Embryonic facial prominence (tissue), 1 donor: ENCODE results near the gene DNAH10.

ENCODE experiments used
- DNase-seq: peaks from one replicate; pipeline ENCODE4 v3.0.0-alpha.2; 2016; ENCODE audit errors: extremely low spot score

DNAH10 gene

GRCh38 chr12:123886931-123887582, 125.0 kb downstream of the DNAH10 start:
- DNase-seq = no peak

GRCh38 chr12:123888989-123889388, 126.9 kb downstream of the DNAH10 start:
- DNase-seq = no peak

DNA sequence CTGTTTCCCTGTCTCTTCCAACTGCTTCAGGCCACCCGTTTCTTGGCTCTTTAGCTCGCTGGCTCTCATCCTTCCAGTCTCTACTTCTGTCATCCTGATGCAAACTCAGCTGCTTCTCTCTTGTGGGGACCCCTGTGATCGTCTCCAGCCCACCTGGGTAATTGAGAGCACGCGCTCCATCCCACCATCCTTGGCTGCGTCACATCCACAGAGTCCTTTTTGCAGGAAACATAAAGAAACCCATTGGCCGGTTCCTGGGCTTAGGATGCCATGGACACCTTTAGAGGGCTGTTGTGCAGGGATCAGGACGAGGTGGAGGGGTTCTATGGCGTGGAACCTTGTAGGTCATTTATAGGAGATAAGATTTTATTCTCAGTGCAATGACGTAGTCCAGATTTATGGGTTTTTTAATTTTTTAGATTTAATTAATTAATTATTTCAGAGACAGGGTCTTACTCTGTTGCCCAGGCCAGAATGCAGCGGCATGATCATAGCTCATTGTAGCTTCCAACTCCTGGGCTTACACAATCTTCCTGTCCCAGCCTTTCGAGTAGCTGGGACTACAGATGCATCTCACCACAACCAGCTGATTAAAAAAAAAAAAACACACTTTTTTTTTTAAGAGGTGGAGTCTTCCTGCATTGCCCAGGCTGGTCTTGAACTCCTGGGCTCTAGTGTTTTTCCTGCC, 127.9 kb downstream of the DNAH10 start:
- DNase-seq = no peak

- no peak for DNase-seq
These were observed 128.4 kb downstream of the DNAH10 start for GRCh38 chr12:123890536-123890902.

GRCh38 chr12:123891011-123891410, 128.9 kb downstream of the DNAH10 start:
- no peak for DNase-seq

DNA sequence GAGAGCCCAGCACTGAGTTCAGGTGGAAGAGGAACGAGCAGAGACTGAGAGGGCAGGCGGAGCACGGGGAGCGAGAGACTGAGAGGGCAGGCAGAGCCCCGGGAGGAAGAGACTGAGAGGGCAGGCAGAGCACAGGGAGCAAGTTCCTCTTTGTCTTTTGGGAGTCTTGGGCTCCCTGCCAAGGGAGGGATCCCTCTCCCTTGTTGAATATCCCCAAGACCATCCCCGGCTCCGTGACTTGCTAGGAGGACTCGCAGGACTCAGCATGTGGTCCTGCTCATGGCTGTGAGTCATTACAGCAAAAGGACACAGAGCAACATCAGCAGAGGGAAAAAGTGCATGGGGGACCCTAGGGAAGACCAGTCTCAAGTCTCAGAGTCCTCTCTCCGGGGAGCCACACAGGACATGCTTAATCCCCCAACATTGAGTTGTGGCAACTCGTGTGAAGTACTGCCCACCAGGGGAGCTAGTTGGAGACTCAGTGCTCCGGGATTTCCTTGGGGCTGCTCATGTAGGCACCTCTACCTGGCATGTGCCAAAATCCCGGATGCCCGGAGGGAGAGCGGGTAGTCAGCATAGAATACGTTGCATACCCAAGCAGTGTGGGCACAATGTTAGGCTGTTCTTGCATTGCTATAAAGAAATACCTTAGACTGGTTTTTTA, 129.5 kb downstream of the DNAH10 start:
- no peak for DNase-seq

- no peak for DNase-seq
These were observed 130.1 kb downstream of the DNAH10 start for GRCh38 chr12:123892180-123892559.

DNA sequence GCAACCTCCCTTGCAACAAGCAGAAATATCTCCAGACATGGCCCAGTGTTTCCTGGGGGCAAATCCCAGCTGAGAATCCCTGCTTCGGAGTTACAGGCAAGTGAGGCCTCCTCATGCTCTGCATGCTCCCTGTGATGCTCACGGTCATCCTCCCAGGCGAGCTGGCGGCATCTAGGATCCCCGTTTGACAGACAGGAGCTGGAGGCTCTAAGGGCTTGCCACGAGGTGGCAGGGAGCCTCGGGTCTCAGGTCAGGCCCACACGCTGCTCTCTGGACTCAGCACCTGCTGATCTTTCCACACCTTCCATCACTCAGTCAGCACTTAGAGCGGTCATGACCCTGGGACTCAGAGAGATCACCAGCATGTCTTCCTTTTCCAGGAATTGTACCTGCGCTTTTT, 130.8 kb downstream of the DNAH10 start:
- no peak for DNase-seq

GRCh38 chr12:123893276-123893675, 131.2 kb downstream of the DNAH10 start:
- DNase-seq = no peak

GRCh38 chr12:123894823-123895345, 132.8 kb downstream of the DNAH10 start:
- DNase-seq = no peak

GRCh38 chr12:123895451-123895850, 133.3 kb downstream of the DNAH10 start:
- DNase-seq = no peak

- DNase-seq = peak; percentile 73
These were observed 134.7 kb downstream of the DNAH10 start for GRCh38 chr12:123896767-123897166.

DNA sequence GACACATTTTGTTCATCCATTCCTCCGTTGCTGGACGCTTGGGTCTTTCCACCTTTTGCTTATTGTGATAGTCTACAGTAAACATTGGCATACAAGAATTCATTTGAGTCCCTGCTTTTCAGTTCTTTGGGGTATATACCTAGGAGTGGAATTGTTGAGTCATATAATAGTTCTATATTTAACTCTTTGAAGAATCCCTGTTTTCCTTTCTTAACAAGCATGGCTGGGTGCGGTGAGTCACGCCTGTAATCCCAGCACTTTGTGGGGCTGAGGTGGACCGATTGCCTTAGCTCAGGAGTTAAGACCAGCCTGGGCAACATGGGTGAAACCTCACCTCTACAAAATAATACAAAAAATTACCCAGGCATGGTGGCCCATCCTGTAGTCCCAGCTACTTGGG, 135.1 kb downstream of the DNAH10 start:
- DNase-seq = no peak

- DNase-seq = no peak
These were observed 136.6 kb downstream of the DNAH10 start for GRCh38 chr12:123898673-123899072.

GRCh38 chr12:123899368-123899767, 137.3 kb downstream of the DNAH10 start:
- no peak for DNase-seq

- no peak for DNase-seq
These were observed 138.8 kb downstream of the DNAH10 start for GRCh38 chr12:123900871-123901376.

DNA sequence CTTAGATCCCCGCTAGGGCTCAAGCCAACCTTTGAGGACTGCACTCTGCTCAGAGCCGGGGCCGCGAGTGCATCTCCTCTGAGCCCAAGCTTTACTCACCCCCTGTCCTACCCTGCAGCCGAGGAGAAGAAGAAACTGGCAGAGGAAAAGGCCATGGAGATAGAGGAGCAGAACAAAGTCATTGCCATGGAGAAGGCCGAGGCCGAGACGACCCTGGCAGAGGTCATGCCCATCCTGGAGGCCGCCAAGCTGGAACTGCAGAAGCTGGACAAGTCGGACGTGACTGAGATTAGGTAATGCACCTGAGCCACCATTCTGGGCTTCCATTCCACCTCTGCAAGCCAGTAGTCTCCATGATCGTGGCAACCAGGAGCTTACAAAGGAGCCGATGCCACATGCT, 140.7 kb downstream of the DNAH10 start:
- no peak for DNase-seq

DNA sequence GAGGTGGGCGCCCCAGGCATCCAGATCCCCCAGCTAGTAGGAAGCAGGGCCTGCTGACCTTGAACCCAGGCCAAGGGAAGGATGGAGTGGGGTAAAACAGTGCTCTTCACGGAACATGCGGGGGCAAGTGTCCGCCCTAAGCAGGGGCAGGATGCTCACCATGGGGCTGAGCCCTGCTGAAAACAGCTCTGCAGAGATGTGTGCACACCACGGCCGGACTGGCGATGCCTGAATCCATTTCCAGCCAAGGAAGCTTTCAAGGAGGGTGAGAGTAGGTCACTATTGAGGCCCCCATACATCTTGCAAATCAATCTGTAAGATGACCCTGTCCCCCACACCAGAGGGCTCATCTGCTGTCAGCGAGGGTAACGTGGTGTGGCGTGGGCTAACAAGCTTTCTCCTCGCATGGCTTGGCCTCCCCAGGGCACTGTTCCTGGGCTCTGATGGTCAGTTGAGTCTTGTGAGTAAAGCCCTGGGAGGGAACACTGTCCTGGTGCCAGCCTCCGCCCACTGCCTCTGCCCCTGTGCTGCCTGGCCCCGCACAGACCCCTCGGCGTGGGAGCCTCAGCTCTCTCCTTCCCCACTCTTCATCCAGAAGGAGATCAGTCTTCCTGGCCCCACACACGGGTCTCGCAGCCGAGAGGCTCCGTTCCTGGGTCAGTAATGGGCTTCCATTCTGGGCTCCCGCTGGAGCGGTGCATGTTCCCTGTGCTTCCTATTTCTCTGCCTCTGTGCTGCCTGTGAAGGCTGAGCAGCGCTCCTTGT, 141.4 kb downstream of the DNAH10 start:
- DNase-seq = no peak

DNA sequence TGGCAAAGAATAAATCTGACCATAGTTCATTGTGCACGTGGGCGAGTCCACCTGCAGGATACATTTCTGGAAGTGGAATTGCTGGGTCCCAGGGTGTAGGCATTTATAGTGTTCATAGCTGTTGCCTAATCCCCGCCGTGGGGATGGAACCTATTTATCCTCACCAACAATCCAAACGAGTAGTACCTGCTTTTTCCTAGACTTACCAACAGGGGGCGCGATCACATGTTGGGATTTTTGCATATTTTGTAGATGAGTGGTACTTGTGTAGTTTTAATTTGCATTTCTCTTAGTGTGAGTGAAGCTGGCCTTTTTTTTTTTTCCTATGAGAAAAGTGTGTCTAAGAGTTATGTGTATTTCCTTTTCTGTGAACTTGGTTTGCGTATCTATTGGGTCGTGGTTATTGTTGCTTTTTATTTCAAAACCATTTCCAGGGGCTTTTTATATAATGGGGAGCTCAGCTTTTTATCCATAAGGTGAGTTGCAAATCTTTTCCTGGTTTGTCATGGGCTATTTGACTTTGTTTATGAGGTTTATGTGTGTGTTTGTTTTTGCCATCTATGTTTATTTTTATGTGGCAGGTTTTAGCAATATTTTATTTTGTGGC, 143.3 kb downstream of the DNAH10 start:
- no peak for DNase-seq

DNA sequence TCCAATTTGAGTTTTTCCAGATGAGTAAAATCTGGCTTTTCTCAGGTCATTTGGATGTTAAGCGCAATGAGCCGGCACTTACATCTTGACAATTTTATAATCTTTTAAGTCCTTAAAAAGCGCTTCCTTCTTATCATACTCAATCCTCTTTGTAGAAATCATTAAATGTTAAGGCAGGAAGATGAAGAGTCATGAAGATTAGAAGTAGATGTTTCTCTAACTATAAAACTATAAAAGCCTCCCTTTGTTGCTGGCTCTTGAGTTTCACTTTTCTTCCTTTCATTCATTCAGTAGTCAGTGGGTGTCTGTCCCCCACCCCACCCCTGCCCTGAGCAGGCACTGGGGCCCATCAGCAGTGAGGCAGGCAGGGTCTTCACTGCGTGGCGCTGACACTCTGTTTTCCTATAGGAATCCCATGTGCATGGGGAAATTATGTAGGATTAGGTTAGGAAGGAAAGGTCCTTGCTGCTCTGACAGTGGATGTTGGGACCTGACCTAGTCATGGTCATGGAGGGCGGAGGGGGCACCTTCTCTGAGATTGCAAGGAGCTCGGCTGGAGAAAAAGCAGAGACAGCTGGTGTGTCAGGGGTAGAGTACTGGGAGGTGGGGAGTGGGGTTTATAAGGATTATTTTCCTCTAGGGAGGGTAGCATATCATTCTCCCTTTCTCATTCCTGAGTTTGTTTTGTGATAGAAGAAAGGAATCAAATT, 144.8 kb downstream of the DNAH10 start:
- DNase-seq = no peak
